ENCODE data around the gene A2M. TPM values are rescaled to one million over a fixed set of nuclear protein-coding genes. Genes with fewer than 3 reads are reported as not detected.
A peak's percentile ranks its signal among the peaks of the same experiment; 100 is the strongest.

A2M gene
- total and polyA plus RNA-seq, 2 of the 13 experiments (the other 11 are each of a cell fraction or from before 2014, with no cell fraction given): 2,807 to 6,551 TPM

- TF ChIP-seq ZNF354B (CRISPR knock-in tag; IDR thresholded peaks at IDR 0.05) (no peak), ETV6 (CRISPR knock-in tag; conservative IDR thresholded peaks at IDR 0.05) (no peak), NR0B2 (CRISPR knock-in tag; IDR thresholded peaks at IDR 0.05) (no peak), HNRNPK (IDR thresholded peaks at IDR 0.05; ENCODE audit: low read depth, low read length, poor library complexity, severe bottlenecking) (peak; percentile 75), NR2F2 (IDR thresholded peaks at IDR 0.05; ENCODE audit: borderline replicate concordance, low read depth) (no peak), TRIM22 (IDR thresholded peaks at IDR 0.05) (no peak), PTBP1 (IDR thresholded peaks at IDR 0.05; ENCODE audit: low read depth, low read length, poor library complexity, severe bottlenecking) (no peak), MTA1 (CRISPR knock-in tag; IDR thresholded peaks at IDR 0.05; ENCODE audit: borderline replicate concordance) (peak; percentile 12; the same call in 1 of the 2 replicates), IKZF5 (CRISPR knock-in tag; IDR thresholded peaks at IDR 0.05) (no peak; the same call in 1 of the 2 replicates), ZNF746 (CRISPR knock-in tag; IDR thresholded peaks at IDR 0.05) (no peak; the same call in 1 of the 2 replicates), ZNF34 (CRISPR knock-in tag; IDR thresholded peaks at IDR 0.05; ENCODE audit: borderline replicate concordance) (peak; percentile 74; the same call in 1 of the 2 replicates), TCF7 (IDR thresholded peaks at IDR 0.05; ENCODE audit: low read depth) (no peak), SRSF4 (IDR thresholded peaks at IDR 0.05; ENCODE audit: low read depth, low read length, poor library complexity, severe bottlenecking) (no peak), ARNT (IDR thresholded peaks at IDR 0.05) (no peak), SRF (IDR thresholded peaks at IDR 0.05; ENCODE audit: low read depth, low read length) (no peak), PHF8 (CRISPR knock-in tag; IDR thresholded peaks at IDR 0.05) (peak; percentile 83), PAXIP1 (CRISPR knock-in tag; conservative IDR thresholded peaks at IDR 0.05) (0 out of 2 replicates have a peak, but pooled peaks have one; percentile 30), ZNF691 (CRISPR knock-in tag; IDR thresholded peaks at IDR 0.05; ENCODE audit: borderline replicate concordance, low read depth) (no peak), BORCS8-MEF2B (CRISPR knock-in tag; IDR thresholded peaks at IDR 0.05) (no peak; the same call in 1 of the 2 replicates), STAT5B (CRISPR knock-in tag; IDR thresholded peaks at IDR 0.05) (no peak), ZNF703 (CRISPR knock-in tag; IDR thresholded peaks at IDR 0.05; ENCODE audit: borderline replicate concordance) (no peak)
Measured at GRCh38 chr12:9064815-9065606, 50.7 kb downstream of the A2M start (continued).

Data from HepG2 (cell line).